Measurements from ENCODE around the gene FSTL3. TPM values are rescaled to one million over a fixed set of nuclear protein-coding genes. Genes with fewer than 3 reads are reported as not detected.

FSTL3 gene
- total RNA-seq, 2 donors from 2014 or later, result 69.3 to 241 TPM

DNA sequence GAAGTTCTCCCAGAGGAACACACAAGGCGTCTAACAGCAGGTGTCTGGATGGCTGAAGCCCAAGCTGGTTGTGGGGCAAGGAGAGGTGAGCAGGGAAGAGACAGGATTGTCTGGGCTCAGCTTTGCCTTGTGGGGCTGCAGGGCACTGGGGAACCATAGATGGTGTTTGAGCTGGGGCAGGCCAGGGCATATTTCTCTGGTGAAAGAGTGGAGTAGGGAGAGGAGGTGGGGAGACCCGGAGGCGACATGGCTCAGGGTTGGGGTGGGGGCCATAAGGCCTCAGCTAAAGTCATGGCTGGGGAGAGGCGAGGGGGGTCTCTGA, 27.1 kb downstream of the FSTL3 start:
- Histone ChIP-seq H3K4me3 (no peak overlapping the region), H3K9me3 (no peaks in the 10 kb centered on the region), H3K27ac (no peak overlapping the region), H3K36me3 (no peaks in the 10 kb centered on the region), H3K27me3 (replicated peaks; ENCODE audit: insufficient read depth) (no peaks in the 10 kb centered on the region), H3K4me1 (replicated peaks) (peaks cover 7% of the 10 kb centered on the region)
- no peak for TF ChIP-seq POLR2AphosphoS5 (IDR thresholded peaks at IDR 0.05)
- no peak for TF ChIP-seq POLR2A (IDR thresholded peaks at IDR 0.05)
- TF ChIP-seq, protein P1, sequence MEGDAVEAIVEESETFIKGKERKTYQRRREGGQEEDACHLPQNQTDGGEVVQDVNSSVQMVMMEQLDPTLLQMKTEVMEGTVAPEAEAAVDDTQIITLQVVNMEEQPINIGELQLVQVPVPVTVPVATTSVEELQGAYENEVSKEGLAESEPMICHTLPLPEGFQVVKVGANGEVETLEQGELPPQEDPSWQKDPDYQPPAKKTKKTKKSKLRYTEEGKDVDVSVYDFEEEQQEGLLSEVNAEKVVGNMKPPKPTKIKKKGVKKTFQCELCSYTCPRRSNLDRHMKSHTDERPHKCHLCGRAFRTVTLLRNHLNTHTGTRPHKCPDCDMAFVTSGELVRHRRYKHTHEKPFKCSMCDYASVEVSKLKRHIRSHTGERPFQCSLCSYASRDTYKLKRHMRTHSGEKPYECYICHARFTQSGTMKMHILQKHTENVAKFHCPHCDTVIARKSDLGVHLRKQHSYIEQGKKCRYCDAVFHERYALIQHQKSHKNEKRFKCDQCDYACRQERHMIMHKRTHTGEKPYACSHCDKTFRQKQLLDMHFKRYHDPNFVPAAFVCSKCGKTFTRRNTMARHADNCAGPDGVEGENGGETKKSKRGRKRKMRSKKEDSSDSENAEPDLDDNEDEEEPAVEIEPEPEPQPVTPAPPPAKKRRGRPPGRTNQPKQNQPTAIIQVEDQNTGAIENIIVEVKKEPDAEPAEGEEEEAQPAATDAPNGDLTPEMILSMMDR (IDR thresholded peaks at IDR 0.05), result no peak
- intact Hi-C loops (cut with DNase I), result no loop called here
- no peak for DNase-seq (ENCODE audit: low spot score)
- WGBS, result 46% methylated on average over 4 of the region's 4 CpGs

DNA sequence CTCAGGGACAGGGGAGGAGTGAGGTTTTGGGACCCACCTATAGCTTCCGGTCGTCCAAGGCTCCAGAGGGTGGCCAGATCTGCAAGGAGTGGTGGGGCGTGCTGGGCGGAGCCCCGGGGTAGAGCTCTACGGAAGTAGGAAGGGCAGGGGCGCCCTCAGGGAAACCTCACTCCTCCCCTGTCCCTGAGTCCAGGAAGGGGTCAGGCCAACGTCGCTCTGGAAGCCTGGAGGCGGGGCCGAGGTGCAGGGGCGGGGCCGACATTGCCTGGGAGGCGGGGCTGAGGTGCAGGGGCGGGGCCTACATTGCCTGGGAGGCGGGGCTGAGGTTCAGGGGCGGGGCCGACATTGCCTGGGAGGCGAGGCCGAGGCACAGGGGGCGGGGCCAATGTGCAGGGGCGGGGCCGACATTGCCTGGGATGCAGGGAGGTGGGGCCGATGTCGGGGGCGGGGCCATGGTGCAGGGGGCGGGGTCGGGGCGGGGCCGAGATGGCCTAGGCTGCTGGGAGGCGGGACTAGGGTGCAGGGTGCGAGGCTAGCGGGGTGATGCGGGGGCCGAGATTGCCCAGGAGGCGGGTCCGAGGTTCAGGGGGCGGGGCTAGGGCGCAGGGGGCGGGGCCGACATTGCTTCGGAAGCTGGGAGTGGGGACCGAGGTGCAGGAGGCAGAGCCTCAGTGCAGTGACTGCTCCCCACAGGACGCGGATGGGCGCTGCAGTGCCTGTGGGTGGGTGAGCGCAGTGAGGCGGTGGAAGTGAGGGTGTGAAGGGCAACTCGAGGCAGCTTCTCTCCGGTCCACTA, 27.7 kb downstream of the FSTL3 start:
- DNase-seq (ENCODE audit: low spot score), result no peak
- intact Hi-C loops (cut with DNase I), result no loop called here
- Histone ChIP-seq H3K4me1 (replicated peaks) (peaks cover 10% of the 10 kb centered on the region), H3K36me3 (no peaks in the 10 kb centered on the region), H3K4me3 (no peak overlapping the region), H3K27ac (no peak overlapping the region), H3K9me3 (no peaks in the 10 kb centered on the region), H3K27me3 (replicated peaks; ENCODE audit: insufficient read depth) (no peaks in the 10 kb centered on the region)
- TF ChIP-seq POLR2AphosphoS5 (IDR thresholded peaks at IDR 0.05), result no peak
- TF ChIP-seq, protein P1 (IDR thresholded peaks at IDR 0.05), result no peak
- no peak for TF ChIP-seq POLR2A (IDR thresholded peaks at IDR 0.05)
- WGBS, result 9% methylated on average over 49 of the region's 50 CpGs

DNA sequence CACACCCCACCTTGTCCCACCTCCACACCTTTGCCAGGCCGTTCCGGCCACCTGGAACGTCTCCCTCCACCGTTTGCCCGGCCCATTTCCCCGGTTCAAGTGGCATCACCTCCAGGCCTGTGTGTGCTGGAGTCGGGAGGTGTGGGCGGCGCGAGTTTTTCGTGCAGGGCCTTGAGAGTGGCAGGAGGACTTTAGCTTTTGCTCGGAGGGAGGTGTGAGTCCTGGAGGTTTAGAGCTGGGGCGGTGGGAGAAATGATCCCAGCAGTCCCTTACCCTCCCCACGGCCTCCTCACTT, 28.2 kb downstream of the FSTL3 start:
- Histone ChIP-seq H3K36me3 (no peaks in the 10 kb centered on the region), H3K27ac (no peak overlapping the region), H3K27me3 (replicated peaks; ENCODE audit: insufficient read depth) (no peaks in the 10 kb centered on the region), H3K9me3 (no peaks in the 10 kb centered on the region), H3K4me1 (replicated peaks) (peaks cover 10% of the 10 kb centered on the region), H3K4me3 (no peak overlapping the region)
- TF ChIP-seq POLR2AphosphoS5 (IDR thresholded peaks at IDR 0.05) (no peak), POLR2A (IDR thresholded peaks at IDR 0.05) (no peak)
- TF ChIP-seq, protein P1 (IDR thresholded peaks at IDR 0.05), result no peak
- DNase-seq (ENCODE audit: low spot score), result no peak
- 39% methylated on average over 14 of the region's 14 CpGs for WGBS
- intact Hi-C loops (cut with DNase I), result no loop called here

DNA sequence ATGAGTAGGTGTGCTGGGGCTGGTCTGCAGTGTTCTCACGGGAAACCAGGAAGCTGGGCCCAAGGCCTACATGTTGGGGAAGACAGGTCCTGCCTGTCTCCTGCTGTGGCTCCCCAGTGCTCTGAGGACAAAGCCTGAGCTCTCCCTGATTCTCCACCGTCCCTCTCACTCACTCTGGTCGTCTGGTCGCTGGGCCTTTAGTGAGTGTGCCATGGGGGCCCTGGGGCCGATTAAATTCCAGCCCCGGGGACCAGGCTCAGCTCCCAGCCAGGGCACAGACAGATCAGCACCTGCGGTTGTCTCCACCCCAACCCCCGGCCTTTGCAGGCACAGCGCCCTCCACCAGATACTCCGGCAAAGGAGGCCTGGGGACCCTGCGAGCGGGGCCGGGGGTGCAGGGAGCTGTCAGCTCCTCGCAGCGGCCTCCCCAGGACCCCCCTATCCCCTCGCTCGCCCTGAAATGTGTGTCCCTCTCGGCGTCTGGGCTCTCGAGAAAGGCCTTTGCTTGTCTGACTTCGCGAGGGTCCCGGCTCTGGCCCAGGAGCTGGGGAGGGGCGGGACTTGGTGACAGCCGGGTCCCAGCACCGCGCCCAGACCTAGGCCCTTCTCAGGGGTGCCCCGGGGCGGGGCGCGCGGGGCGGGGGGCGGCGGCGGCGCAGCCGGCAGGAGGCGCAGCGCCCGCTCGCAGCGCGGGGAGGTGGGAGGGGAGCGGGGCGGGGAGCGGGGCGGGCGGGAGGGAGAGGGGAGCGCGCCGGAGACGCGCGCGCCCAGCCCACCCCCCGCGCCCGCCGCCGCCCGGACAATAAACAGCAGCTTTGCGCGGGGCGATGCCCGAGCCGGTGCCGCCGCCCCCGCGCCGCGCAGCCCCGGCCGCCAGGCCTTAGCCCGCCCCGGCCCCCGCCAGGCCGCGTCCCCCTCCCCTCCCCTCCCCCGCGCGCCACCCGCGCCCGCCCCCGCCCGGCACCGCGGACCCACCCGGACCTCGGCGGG, 32.3 kb downstream of the FSTL3 start, which contains the start of gene PALM:
Gene PALM, plus strand, starts transcription at position 782 of the 990 bp plus-strand sequence. CDS start 212 bp downstream, outside the sequence.
- WGBS, result 16% methylated on average over 27 of the region's 93 CpGs
- no peaks in the 10 kb centered on the region for H3K27me3 ChIP-seq (replicated peaks; ENCODE audit: insufficient read depth)
- H3K27ac ChIP-seq, result peak within 1 kb of the TSS; percentile 73 to 77
- H3K4me3 ChIP-seq, result peak within 1 kb of the TSS; percentile 70 to 86
- intact Hi-C loops (cut with DNase I), result no loop called here
- no peaks in the 10 kb centered on the region for H3K9me3 ChIP-seq
- TF ChIP-seq, protein P1 (IDR thresholded peaks at IDR 0.05), result peak in 2 of 4 experiments; percentile 26 to 51
- TF ChIP-seq POLR2A (IDR thresholded peaks at IDR 0.05), result no peak
- peaks cover 10% of the 10 kb centered on the region for H3K4me1 ChIP-seq (replicated peaks)
- DNase-seq (ENCODE audit: low spot score), result peak; percentile 26
- no peaks in the 10 kb centered on the region for H3K36me3 ChIP-seq
